GM18870 (cell line): ENCODE measurements around the gene ABTB1.
"Not testable (repeated sequence)": the region's sequence is repeated elsewhere in the genome, so short reads cannot be mapped to it uniquely, and the experiment has no call there.

Experiments used
- ATAC-seq: cut with Tn5 transposase; IDR thresholded peaks from one replicate; pipeline ENCODE4 v1.9.1; 2021; ENCODE audit warnings: moderate library complexity; ENCODE audit not compliant: unreplicated experiment

Gene ABTB1

DNA sequence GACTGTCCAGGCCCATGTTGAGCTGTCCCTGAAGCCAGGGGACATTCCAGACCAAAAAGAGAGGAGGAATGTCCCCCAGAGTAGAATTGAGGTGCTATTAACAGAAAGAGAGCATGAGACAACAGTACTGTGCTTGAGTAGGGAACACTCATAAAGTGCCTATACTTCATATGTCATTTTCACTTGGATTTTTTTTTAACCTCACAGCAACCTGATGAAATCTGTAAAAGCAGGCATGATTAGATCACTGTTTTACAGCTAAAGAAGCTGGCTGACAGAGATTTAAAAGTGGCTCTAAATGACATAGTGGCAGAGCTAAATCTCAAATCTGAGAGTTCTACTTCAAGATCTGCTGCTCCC lies 24.9 kb upstream of the ABTB1 start:
- no peak for ATAC-seq

GRCh38 chr3:127650236-127650635 lies 22.5 kb upstream of the ABTB1 start:
- ATAC-seq, result no peak

DNA sequence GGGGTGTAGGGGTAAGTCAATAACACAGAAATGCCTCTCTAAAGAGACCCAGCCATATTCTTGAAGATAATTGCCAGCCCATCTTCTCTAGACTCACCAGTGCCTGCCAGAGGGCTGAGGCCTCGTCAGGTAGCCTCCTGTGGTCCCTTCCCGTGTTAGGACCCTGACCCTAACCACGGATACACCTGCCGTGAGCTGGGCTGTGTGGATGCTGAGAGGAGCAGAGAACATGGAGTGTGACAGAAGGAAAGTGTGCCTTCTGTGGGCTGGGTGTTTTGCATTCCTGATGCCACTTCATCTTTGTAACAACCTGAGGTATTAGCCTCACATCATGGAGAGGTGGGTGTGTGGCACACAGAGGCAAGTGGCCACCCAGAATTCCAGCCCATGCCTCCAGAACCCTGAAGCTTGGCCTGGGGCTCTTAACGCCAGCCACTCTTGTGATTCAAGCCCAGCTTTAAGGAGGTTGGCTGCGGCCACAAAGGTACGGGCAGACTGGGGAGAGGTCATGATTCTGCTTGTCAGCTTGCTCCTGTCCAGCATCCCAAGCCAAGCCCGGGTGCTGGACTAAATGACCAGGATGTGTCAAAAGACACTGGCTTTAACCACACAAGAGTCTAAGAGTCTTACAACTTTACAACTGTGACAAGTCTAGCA lies 21.1 kb upstream of the ABTB1 start:
- no peak for ATAC-seq

- no peak for ATAC-seq
These were observed 20.3 kb upstream of the ABTB1 start for GRCh38 chr3:127652246-127652995.

GRCh38 chr3:127654374-127654773 lies 18.4 kb upstream of the ABTB1 start:
- no peak for ATAC-seq

GRCh38 chr3:127654993-127655392 lies 17.8 kb upstream of the ABTB1 start:
- ATAC-seq, result not testable (repeated sequence)

DNA sequence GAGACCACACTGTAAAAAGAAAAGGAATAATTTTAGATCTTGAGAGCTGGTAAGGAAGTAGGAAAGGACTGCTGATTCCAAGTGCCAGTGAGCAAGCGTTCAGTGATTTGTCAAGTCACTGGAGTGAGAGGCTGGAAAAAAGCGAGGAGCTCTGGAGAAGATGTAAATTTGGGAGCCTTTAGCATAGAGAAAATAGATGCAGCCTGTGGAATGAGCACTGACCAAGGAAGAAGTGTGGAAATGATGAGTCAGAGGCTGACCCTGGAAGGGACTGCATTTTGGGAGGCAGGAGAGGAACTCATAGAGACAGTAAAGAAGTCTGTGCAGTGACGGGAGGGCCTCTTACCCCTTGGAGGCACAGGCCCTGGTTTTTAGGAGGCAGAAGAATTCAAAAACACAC lies 17.1 kb upstream of the ABTB1 start:
- ATAC-seq, result no peak

GRCh38 chr3:127656906-127657305 lies 15.8 kb upstream of the ABTB1 start:
- no peak for ATAC-seq

- ATAC-seq, result no peak
These were observed 14.5 kb upstream of the ABTB1 start for GRCh38 chr3:127658234-127658633.

GRCh38 chr3:127660621-127661251 lies 12.0 kb upstream of the ABTB1 start:
- ATAC-seq, result no peak

DNA sequence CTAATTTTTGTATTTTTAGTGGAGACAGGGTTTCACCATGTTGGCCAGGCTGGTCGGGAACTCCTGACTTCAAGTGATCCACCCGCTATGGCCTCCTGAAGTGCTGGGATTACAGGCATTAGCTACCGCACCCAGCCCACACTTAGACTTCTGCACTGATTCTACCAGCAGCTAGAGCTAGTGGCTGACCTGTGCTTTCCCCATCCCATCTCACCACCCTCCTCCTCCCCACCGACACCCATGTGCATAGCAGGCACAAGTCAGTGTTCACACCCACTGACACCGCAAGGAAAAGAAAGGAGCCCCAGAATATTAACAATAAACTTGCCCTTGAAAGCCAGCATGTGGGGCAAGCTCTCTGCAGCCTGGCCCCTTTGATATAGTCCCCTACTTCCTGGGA lies 11.2 kb upstream of the ABTB1 start:
- no peak for ATAC-seq

DNA sequence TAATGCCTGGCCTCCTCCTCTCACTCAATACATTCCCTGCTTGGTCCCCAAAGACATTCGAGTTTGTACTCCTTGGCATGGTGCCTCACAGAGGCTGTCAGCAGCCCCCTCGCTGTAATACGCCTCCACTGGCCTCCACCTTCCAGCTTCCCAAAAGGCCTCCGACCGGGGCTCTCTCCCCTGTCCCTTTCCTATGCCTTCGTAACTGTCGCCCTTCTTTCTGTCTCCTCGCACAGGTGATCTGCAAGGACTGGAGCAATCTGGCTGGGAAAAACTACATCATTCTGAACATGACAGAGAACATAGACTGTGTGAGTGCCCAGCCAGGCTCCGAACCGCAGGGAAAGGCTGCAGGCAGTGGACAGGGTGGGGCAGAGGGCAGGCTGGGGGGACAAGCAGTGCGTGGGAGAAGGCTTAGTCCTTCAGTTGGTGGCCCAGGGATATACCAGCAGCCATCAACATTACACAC lies 10.7 kb upstream of the ABTB1 start:
- no peak for ATAC-seq

DNA sequence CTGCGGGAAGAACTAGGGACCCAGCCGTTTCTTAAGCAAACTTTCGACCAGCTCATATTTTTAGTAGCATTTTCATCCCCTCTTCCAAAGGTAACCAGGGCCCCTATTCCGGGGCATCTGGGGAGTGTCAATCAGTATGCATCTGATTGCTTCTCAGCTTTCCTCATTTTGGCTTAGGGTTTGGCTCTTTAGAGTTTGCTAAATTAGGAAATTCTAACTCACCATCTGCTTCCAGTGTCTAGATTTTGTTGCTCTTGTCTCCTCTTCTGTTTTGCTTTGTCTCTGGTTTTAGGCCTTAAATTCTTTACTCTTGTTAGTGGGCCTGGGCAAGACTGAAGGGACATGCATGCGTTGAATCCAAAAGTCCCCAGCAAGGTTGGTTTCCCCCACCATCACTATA lies 9.6 kb upstream of the ABTB1 start:
- ATAC-seq, result no peak

- ATAC-seq, result no peak
These were observed 7.6 kb upstream of the ABTB1 start for GRCh38 chr3:127665165-127665564.

- ATAC-seq, result no peak
These were observed 7.2 kb upstream of the ABTB1 start for GRCh38 chr3:127665586-127665985.

- no peak for ATAC-seq
These were observed 6.1 kb upstream of the ABTB1 start for GRCh38 chr3:127666676-127667075.

DNA sequence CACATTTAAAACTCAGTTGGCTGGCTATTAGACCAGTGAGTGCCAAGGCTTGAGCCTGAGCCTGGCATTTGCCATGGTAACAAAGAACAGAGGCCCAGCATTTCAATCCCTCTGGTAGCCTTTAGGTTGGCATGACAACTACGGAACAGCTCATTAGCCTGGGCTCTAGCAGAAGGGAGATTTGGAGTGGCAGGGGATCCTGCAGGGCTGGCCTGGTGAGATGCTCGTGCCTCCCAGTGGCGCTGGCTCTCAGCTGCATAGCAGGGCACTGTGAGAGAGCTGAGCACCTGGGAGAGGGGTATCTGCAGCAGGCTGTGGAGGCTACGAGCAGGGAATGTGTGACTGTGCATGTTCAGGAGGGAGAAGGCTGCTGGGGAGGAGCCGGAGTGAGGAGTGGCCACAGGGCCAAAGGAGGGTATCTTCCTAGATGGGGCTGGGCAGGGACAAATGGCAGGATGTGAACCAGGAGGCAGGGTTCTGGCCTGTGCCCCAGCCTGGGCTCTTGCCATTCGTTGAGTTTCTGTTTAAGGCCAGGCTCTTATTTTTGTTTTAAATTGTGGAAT lies 5.6 kb upstream of the ABTB1 start:
- ATAC-seq, result no peak

DNA sequence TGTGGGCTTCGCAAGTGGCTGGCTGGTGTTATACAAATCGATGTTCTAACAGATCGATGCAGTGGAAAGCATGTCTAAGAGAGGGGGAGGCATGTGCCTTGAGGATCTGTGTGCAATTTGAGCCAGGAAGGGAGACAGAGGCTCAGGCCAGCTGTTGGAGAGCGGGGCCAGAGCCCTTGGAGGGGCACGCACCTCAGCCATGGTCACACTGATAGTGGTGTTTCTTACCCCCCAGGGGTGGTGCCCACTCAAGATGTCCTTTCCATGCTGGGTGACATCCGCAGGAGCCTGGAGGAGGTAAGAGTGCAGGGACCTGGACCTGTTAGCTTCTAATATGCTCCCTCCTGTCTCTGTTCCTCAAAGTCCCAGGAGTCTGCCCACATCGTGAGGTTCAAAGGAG lies 3.8 kb upstream of the ABTB1 start:
- ATAC-seq, result no peak

GRCh38 chr3:127669541-127670228 lies 3.1 kb upstream of the ABTB1 start:
- no peak for ATAC-seq

GRCh38 chr3:127670229-127670559 lies 2.6 kb upstream of the ABTB1 start:
- ATAC-seq, result no peak

- no peak for ATAC-seq
These were observed 1.8 kb upstream of the ABTB1 start for GRCh38 chr3:127670761-127671522.
